ENCODE data around the gene INS.
"Not testable (repeated sequence)": the region's sequence is repeated elsewhere in the genome, so short reads cannot be mapped to it uniquely, and the experiment has no call there.

The INS gene

DNA sequence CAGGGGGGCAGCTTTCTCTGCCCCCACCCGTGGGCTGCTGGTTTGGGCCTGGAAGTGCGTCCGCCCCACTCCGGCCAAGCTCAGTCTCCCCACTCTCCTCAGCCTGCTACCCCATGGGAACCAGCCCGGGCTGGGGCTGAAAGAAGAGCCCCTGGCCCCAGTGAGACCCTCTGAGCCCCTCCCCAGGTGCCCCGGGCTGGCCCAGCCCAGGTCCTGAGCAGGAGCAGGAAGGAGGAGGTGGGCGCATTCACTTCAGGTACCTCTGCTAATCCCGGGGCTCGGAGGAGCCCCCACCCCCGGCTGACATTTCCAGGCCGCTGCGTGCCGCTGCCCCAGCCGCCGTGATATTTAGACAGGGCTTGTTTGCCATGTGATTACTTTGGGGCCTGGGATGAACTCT is 19.3 kb upstream of the INS start:
- no peak overlapping the region for H3K27ac ChIP-seq (ENCODE audit: low read depth, low read length)
- no peak overlapping the region for H3K4me3 ChIP-seq (ENCODE audit: low read length)
- H4K8ac ChIP-seq (ENCODE audit: low read depth, low read length): no peak overlapping the region
- no peak overlapping the region for H2BK15ac ChIP-seq (replicated peaks; ENCODE audit: low read depth)
- H3K9ac ChIP-seq (ENCODE audit: low read length): no peak overlapping the region
- no peak for DNase-seq
- H3K79me1 ChIP-seq (ENCODE audit: low read length): no peaks in the 10 kb centered on the region
- H3K4me2 ChIP-seq (ENCODE audit: low read length): no peak overlapping the region
- H2BK120ac ChIP-seq (ENCODE audit: low read depth, low read length): no peak overlapping the region
- no peaks in the 10 kb centered on the region for H3K4me1 ChIP-seq (ENCODE audit: control insufficient read depth, low read depth, low read length)
- H2AK5ac ChIP-seq (ENCODE audit: low read length): no peak overlapping the region
- no peak overlapping the region for H2BK5ac ChIP-seq (ENCODE audit: low read length)
- no peaks in the 10 kb centered on the region for H3K36me3 ChIP-seq (ENCODE audit: control insufficient read depth, insufficient read depth, low read length)
- no peak overlapping the region for H4K5ac ChIP-seq (ENCODE audit: low read length)
- no peak overlapping the region for H3K23ac ChIP-seq (ENCODE audit: low read length)
- H3K4ac ChIP-seq (ENCODE audit: low read depth, low read length): no peak overlapping the region
- no peaks in the 10 kb centered on the region for H3K79me2 ChIP-seq (ENCODE audit: control insufficient read depth, insufficient read depth, low read length)
- no peak overlapping the region for H3K18ac ChIP-seq (ENCODE audit: low read length)
- no CpG with 5 or more reads among the region's 15 CpGs for WGBS (ENCODE audit: extremely low coverage, insufficient coverage, low lambda C conversion rate)
- H3K56ac ChIP-seq (ENCODE audit: low read length): no peak overlapping the region
- H3K27me3 ChIP-seq (ENCODE audit: insufficient read depth, low read length, poor library complexity): no peaks in the 10 kb centered on the region

DNA sequence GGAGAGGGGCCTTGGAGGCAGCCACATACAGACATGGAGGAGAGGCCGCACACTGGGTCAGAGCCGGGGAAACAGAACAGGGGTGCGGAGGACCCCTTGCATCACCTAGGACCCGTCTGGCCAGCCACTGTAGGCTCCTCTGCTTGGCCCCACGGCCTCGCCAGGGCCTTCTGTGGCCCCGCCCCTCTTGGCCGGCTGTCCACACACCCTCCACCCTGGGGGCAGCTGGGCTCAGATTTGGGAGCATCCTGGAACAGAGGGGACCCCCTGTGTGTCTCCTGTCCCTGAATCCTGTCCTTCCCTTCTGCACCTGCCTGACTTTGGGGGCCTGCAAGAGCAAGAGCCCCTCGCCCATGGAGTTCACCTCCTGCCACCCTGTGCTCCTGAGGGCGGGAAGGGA is 18.5 kb upstream of the INS start:
- no CpG with 5 or more reads among the region's 10 CpGs for WGBS (ENCODE audit: extremely low coverage, insufficient coverage, low lambda C conversion rate)
- H2BK120ac ChIP-seq (ENCODE audit: low read depth, low read length): no peak overlapping the region
- no peak overlapping the region for H3K4me3 ChIP-seq (ENCODE audit: low read length)
- DNase-seq: no peak
- H3K56ac ChIP-seq (ENCODE audit: low read length): no peak overlapping the region
- H3K79me1 ChIP-seq (ENCODE audit: low read length): no peaks in the 10 kb centered on the region
- H2AK5ac ChIP-seq (ENCODE audit: low read length): no peak overlapping the region
- no peak overlapping the region for H2BK5ac ChIP-seq (ENCODE audit: low read length)
- no peak overlapping the region for H3K18ac ChIP-seq (ENCODE audit: low read length)
- H4K8ac ChIP-seq (ENCODE audit: low read depth, low read length): no peak overlapping the region
- no peak overlapping the region for H3K23ac ChIP-seq (ENCODE audit: low read length)
- H3K36me3 ChIP-seq (ENCODE audit: control insufficient read depth, insufficient read depth, low read length): no peaks in the 10 kb centered on the region
- no peak overlapping the region for H3K9ac ChIP-seq (ENCODE audit: low read length)
- H2BK15ac ChIP-seq (replicated peaks; ENCODE audit: low read depth): no peak overlapping the region
- no peaks in the 10 kb centered on the region for H3K4me1 ChIP-seq (ENCODE audit: control insufficient read depth, low read depth, low read length)
- no peak overlapping the region for H3K4me2 ChIP-seq (ENCODE audit: low read length)
- no peaks in the 10 kb centered on the region for H3K27me3 ChIP-seq (ENCODE audit: insufficient read depth, low read length, poor library complexity)
- H3K4ac ChIP-seq (ENCODE audit: low read depth, low read length): no peak overlapping the region
- H3K27ac ChIP-seq (ENCODE audit: low read depth, low read length): no peak overlapping the region
- no peak overlapping the region for H4K5ac ChIP-seq (ENCODE audit: low read length)
- no peaks in the 10 kb centered on the region for H3K79me2 ChIP-seq (ENCODE audit: control insufficient read depth, insufficient read depth, low read length)

DNA sequence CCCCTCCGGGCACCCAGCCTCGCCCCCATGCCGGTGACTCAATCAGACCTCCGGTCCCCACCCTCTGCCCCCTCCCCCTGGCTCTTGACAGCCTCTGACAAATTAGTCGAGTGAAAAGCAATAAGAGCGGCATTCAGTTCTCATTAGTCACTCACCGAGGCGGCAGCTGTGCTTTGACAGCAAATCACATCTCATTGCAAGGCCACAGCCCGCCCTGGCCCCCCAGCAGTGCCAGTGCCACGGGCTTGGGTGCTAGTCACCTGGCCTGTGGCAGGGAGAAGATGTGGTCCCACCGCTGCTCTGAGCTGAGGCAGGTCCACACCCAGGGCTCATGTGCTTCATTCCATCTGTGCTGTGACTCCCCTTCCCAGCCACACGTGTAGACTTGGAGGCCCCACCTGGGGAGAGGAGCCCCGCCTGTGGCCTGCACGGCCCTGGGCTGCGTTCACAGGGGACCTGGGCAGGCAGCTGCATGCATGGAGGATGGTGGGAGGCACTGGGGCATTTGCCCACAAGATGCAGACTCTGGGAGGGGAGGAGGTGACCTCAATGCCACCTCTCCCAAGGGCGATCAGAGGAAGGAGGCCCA is 18.0 kb upstream of the INS start:
- DNase-seq: peak; percentile 37

DNA sequence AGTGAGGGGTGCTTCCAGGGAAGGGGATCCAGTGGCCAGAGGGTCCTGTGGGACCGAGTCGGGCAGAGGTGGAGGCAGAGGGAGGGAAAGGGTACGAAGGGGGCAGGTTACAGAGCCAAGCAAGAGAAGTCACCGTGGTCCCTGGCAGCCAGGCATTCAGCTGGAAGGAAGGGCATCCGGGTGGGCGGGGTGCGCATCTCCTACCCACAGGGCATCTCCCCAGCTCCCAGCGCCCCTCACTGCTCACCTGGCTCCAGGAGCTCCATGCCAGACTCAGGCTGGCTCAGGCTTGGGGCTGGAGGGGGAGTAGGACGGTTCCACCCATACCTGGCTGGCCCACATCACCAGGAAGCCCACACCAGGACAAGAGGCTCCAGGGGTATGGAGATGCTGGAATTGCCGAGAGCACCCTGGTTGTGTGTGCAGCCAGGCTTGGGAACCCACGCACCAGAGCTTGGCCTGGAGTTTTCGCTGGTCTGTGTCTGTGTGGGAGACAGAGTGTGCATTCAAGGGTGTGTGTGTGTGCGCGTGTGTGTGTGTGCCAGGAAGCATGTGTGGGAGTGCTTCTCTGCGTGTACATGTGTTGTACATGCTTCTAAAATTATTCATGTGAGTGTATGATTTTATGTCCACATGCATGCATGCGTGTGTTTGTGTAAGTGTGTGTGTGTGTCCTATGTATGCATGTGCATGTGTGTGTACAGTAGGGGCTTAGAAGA is 17.2 kb upstream of the INS start:
- H3K79me2 ChIP-seq (ENCODE audit: control insufficient read depth, insufficient read depth, low read length); H3K27ac ChIP-seq (ENCODE audit: low read depth, low read length); H4K8ac ChIP-seq (ENCODE audit: low read depth, low read length); H3K79me1 ChIP-seq (ENCODE audit: low read length); H2BK5ac ChIP-seq (ENCODE audit: low read length); H2BK120ac ChIP-seq (ENCODE audit: low read depth, low read length); H3K23ac ChIP-seq (ENCODE audit: low read length); H3K27me3 ChIP-seq (ENCODE audit: insufficient read depth, low read length, poor library complexity); H3K4me1 ChIP-seq (ENCODE audit: control insufficient read depth, low read depth, low read length); H3K4ac ChIP-seq (ENCODE audit: low read depth, low read length); H2AK5ac ChIP-seq (ENCODE audit: low read length); H3K18ac ChIP-seq (ENCODE audit: low read length); H3K9ac ChIP-seq (ENCODE audit: low read length); H3K4me3 ChIP-seq (ENCODE audit: low read length); DNase-seq; H3K4me2 ChIP-seq (ENCODE audit: low read length); H3K56ac ChIP-seq (ENCODE audit: low read length); H2BK15ac ChIP-seq (replicated peaks; ENCODE audit: low read depth); H4K5ac ChIP-seq (ENCODE audit: low read length); H3K36me3 ChIP-seq (ENCODE audit: control insufficient read depth, insufficient read depth, low read length): not testable (repeated sequence)
- WGBS (ENCODE audit: extremely low coverage, insufficient coverage, low lambda C conversion rate): no CpG with 5 or more reads among the region's 16 CpGs

More for the DNA sequence above, 18.0 kb upstream of the INS start:
- Histone ChIP-seq H2BK120ac (ENCODE audit: low read depth, low read length) (no peak overlapping the region), H3K79me2 (ENCODE audit: control insufficient read depth, insufficient read depth, low read length) (no peaks in the 10 kb centered on the region), H3K18ac (ENCODE audit: low read length) (no peak overlapping the region), H3K9ac (ENCODE audit: low read length) (no peak overlapping the region), H2BK5ac (ENCODE audit: low read length) (no peak overlapping the region), H3K79me1 (ENCODE audit: low read length) (no peaks in the 10 kb centered on the region), H2BK15ac (replicated peaks; ENCODE audit: low read depth) (no peak overlapping the region), H3K27ac (ENCODE audit: low read depth, low read length) (no peak overlapping the region), H3K4me3 (ENCODE audit: low read length) (no peak overlapping the region), H3K27me3 (ENCODE audit: insufficient read depth, low read length, poor library complexity) (no peaks in the 10 kb centered on the region), H4K8ac (ENCODE audit: low read depth, low read length) (no peak overlapping the region), H4K5ac (ENCODE audit: low read length) (no peak overlapping the region), H3K36me3 (ENCODE audit: control insufficient read depth, insufficient read depth, low read length) (no peaks in the 10 kb centered on the region), H3K23ac (ENCODE audit: low read length) (no peak overlapping the region), H3K4me2 (ENCODE audit: low read length) (no peak overlapping the region), H3K4ac (ENCODE audit: low read depth, low read length) (no peak overlapping the region), H3K4me1 (ENCODE audit: control insufficient read depth, low read depth, low read length) (no peaks in the 10 kb centered on the region), H2AK5ac (ENCODE audit: low read length) (no peak overlapping the region), H3K56ac (ENCODE audit: low read length) (no peak overlapping the region)
- no CpG with 5 or more reads among the region's 16 CpGs for WGBS (ENCODE audit: extremely low coverage, insufficient coverage, low lambda C conversion rate)

DNA sequence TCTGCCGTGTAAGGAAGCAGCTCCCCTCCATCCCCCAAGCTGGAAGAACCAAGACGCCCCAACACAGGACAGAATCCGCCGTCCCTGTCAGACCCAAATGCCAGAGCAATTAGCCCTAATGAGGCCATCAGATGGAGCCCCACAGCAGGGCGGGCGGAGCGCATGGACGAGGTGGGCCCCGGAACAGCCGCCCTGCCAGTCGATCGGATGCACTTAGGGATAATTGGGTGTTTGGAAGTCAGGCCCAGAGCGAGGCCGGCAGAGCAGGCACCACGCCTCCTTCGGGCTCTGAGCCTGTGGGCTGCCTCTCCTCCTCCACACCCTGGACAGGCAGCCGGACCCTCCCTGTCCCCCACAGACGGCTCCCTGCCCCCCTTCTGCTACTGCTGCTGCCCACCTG is 16.1 kb upstream of the INS start:
- no peak overlapping the region for H2AK5ac ChIP-seq (ENCODE audit: low read length)
- no peak overlapping the region for H3K9ac ChIP-seq (ENCODE audit: low read length)
- H3K4me2 ChIP-seq (ENCODE audit: low read length): no peak overlapping the region
- no peak overlapping the region for H2BK5ac ChIP-seq (ENCODE audit: low read length)
- H3K4me1 ChIP-seq (ENCODE audit: control insufficient read depth, low read depth, low read length): no peaks in the 10 kb centered on the region
- H4K5ac ChIP-seq (ENCODE audit: low read length): no peak overlapping the region
- H3K27me3 ChIP-seq (ENCODE audit: insufficient read depth, low read length, poor library complexity): no peaks in the 10 kb centered on the region
- no peak overlapping the region for H2BK15ac ChIP-seq (replicated peaks; ENCODE audit: low read depth)
- no peak overlapping the region for H2BK120ac ChIP-seq (ENCODE audit: low read depth, low read length)
- no CpG with 5 or more reads among the region's 18 CpGs for WGBS (ENCODE audit: extremely low coverage, insufficient coverage, low lambda C conversion rate)
- no peaks in the 10 kb centered on the region for H3K36me3 ChIP-seq (ENCODE audit: control insufficient read depth, insufficient read depth, low read length)
- no peak for DNase-seq
- no peak overlapping the region for H3K23ac ChIP-seq (ENCODE audit: low read length)
- no peaks in the 10 kb centered on the region for H3K79me1 ChIP-seq (ENCODE audit: low read length)
- no peak overlapping the region for H4K8ac ChIP-seq (ENCODE audit: low read depth, low read length)
- no peaks in the 10 kb centered on the region for H3K79me2 ChIP-seq (ENCODE audit: control insufficient read depth, insufficient read depth, low read length)
- H3K18ac ChIP-seq (ENCODE audit: low read length): no peak overlapping the region
- no peak overlapping the region for H3K27ac ChIP-seq (ENCODE audit: low read depth, low read length)
- H3K56ac ChIP-seq (ENCODE audit: low read length): no peak overlapping the region
- H3K4me3 ChIP-seq (ENCODE audit: low read length): no peak overlapping the region
- H3K4ac ChIP-seq (ENCODE audit: low read depth, low read length): no peak overlapping the region
